ENCODE measurements around the gene FAF1. TPM values are rescaled to one million over a fixed set of nuclear protein-coding genes. Genes with fewer than 3 reads are reported as not detected.

Gene FAF1
- total and polyA plus RNA-seq, 4 donors: 27.2 to 51.6 (median 37.1) TPM

GRCh38 chr1:50427818-50428779 is 532.0 kb downstream of the FAF1 start:
- no peak for DNase-seq
- Histone ChIP-seq H3K4me3 (no peak overlapping the region), H3K27me3 (ENCODE audit: control insufficient read depth in 3 of 3, insufficient read depth in 3 of 3, low read length in 2 of 3) (peaks cover 6 to 95% (median 88%) of the 10 kb centered on the region in 3 donors), H3K4me1 (ENCODE audit: control insufficient read depth in 5 of 5, insufficient read depth in 5 of 5, low read length in 5 of 5) (peaks cover 0 to 29% (median under 1%) of the 10 kb centered on the region in 5 donors), H3K27ac (ENCODE audit: low read depth in 1 of 2, low read length in 1 of 2) (no peak overlapping the region), H3K9ac (ENCODE audit: insufficient read depth in 1 of 2, low read length in 2 of 2) (no peak overlapping the region), H3K9me3 (ENCODE audit: control insufficient read depth in 4 of 4, insufficient read depth in 3 of 4, low read length in 3 of 4) (peaks cover 0 to 10% (median 0%) of the 10 kb centered on the region in 4 donors), H3K36me3 (ENCODE audit: control insufficient read depth in 4 of 4, insufficient read depth in 4 of 4, low read length in 4 of 4) (no peaks in the 10 kb centered on the region)
- TF ChIP-seq CTCF (IDR thresholded peaks at IDR 0.05; ENCODE audit: control extremely low read depth, extremely low read depth): no peak
- no peak for ATAC-seq (ENCODE audit: insufficient read depth, low FRiP score)
- 6 to 8% methylated on average over 35 of the region's 35 CpGs for WGBS, 2 donors

- peaks cover 0 to 37% (median 8%) of the 10 kb centered on the region in 5 donors for H3K4me1 ChIP-seq (ENCODE audit: control insufficient read depth in 5 of 5, insufficient read depth in 5 of 5, low read length in 5 of 5)
- TF ChIP-seq CTCF (IDR thresholded peaks at IDR 0.05; ENCODE audit: control extremely low read depth, extremely low read depth): no peak
- WGBS, 2 donors: 2 to 6% methylated on average over 44 of the region's 44 CpGs
- no peak for DNase-seq
- H3K27me3 ChIP-seq (ENCODE audit: control insufficient read depth in 3 of 3, insufficient read depth in 3 of 3, low read length in 2 of 3): peaks cover 6 to 96% (median 91%) of the 10 kb centered on the region in 3 donors
- peaks cover 0 to 10% (median 0%) of the 10 kb centered on the region in 4 donors for H3K9me3 ChIP-seq (ENCODE audit: control insufficient read depth in 4 of 4, insufficient read depth in 3 of 4, low read length in 3 of 4)
- no peak overlapping the region for H3K9ac ChIP-seq (ENCODE audit: insufficient read depth in 1 of 2, low read length in 2 of 2)
- no peak overlapping the region for H3K4me3 ChIP-seq
- no peak overlapping the region for H3K27ac ChIP-seq (ENCODE audit: low read depth in 1 of 2, low read length in 1 of 2)
- ATAC-seq (ENCODE audit: insufficient read depth, low FRiP score): no peak
- no peaks in the 10 kb centered on the region for H3K36me3 ChIP-seq (ENCODE audit: control insufficient read depth in 4 of 4, insufficient read depth in 4 of 4, low read length in 4 of 4)
These were observed 532.8 kb downstream of the FAF1 start for GRCh38 chr1:50427086-50427817.

- no peak overlapping the region for H3K4me3 ChIP-seq
- peaks cover 6 to 96% (median 92%) of the 10 kb centered on the region in 3 donors for H3K27me3 ChIP-seq (ENCODE audit: control insufficient read depth in 3 of 3, insufficient read depth in 3 of 3, low read length in 2 of 3)
- DNase-seq (no peak), ATAC-seq (ENCODE audit: insufficient read depth, low FRiP score) (no peak)
- TF ChIP-seq CTCF (IDR thresholded peaks at IDR 0.05; ENCODE audit: control extremely low read depth, extremely low read depth): no peak
- no peak overlapping the region for H3K27ac ChIP-seq (ENCODE audit: low read depth in 1 of 2, low read length in 1 of 2)
- peaks cover 0 to 10% (median 0%) of the 10 kb centered on the region in 4 donors for H3K9me3 ChIP-seq (ENCODE audit: control insufficient read depth in 4 of 4, insufficient read depth in 3 of 4, low read length in 3 of 4)
- H3K4me1 ChIP-seq (ENCODE audit: control insufficient read depth in 5 of 5, insufficient read depth in 5 of 5, low read length in 5 of 5): peaks cover 0 to 37% (median 8%) of the 10 kb centered on the region in 5 donors
- no peaks in the 10 kb centered on the region for H3K36me3 ChIP-seq (ENCODE audit: control insufficient read depth in 4 of 4, insufficient read depth in 4 of 4, low read length in 4 of 4)
- H3K9ac ChIP-seq (ENCODE audit: insufficient read depth in 1 of 2, low read length in 2 of 2): no peak overlapping the region
- 6% methylated on average over 27 to 28 of the region's 28 CpGs for WGBS, 2 donors
These were observed 533.4 kb downstream of the FAF1 start for GRCh38 chr1:50426702-50427085.
